Measurements from ENCODE around the gene TTLL11.

DNA sequence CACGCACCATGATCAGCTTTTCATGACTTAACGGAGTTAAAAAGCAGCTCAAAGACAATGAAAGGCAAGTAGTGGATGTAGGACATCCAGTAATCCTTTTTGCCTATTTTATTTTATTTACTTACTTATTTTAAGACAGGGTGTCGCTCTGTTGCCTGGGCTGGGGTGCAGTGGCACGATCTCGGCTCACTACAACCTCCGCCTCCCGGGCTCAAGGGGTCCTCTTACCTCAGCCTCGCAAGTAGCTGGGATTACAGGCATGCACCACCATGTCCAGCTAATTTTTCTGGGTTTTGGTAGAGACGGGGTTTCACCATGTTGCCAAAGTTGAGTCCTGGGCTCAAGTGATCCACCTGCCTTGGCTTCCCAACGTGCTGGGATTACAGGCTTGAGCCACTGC lies 292.7 kb downstream of the TTLL11 start:
- TF ChIP-seq CREB1 (IDR thresholded peaks at IDR 0.05; ENCODE audit: low read depth) (no peak), TEAD4 (IDR thresholded peaks at IDR 0.05) (no peak), RAD21 (IDR thresholded peaks at IDR 0.05; ENCODE audit: low read depth) (no peak), FOXM1 (IDR thresholded peaks at IDR 0.05; ENCODE audit: borderline replicate concordance, low read depth) (no peak), EP300 (IDR thresholded peaks at IDR 0.05; ENCODE audit: borderline replicate concordance) (no peak), CEBPB (IDR thresholded peaks at IDR 0.05) (no peak), TCF12 (IDR thresholded peaks at IDR 0.05; ENCODE audit: low read depth) (no peak), TAF1 (IDR thresholded peaks at IDR 0.05; ENCODE audit: low read depth) (no peak), ZBTB7A (IDR thresholded peaks at IDR 0.05; ENCODE audit: low read depth) (no peak), YY1 (IDR thresholded peaks at IDR 0.05; ENCODE audit: low read depth) (no peak)
- TF ChIP-seq, protein P1, sequence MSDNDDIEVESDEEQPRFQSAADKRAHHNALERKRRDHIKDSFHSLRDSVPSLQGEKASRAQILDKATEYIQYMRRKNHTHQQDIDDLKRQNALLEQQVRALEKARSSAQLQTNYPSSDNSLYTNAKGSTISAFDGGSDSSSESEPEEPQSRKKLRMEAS (IDR thresholded peaks at IDR 0.05): no peak
- TF ChIP-seq, protein P2, sequence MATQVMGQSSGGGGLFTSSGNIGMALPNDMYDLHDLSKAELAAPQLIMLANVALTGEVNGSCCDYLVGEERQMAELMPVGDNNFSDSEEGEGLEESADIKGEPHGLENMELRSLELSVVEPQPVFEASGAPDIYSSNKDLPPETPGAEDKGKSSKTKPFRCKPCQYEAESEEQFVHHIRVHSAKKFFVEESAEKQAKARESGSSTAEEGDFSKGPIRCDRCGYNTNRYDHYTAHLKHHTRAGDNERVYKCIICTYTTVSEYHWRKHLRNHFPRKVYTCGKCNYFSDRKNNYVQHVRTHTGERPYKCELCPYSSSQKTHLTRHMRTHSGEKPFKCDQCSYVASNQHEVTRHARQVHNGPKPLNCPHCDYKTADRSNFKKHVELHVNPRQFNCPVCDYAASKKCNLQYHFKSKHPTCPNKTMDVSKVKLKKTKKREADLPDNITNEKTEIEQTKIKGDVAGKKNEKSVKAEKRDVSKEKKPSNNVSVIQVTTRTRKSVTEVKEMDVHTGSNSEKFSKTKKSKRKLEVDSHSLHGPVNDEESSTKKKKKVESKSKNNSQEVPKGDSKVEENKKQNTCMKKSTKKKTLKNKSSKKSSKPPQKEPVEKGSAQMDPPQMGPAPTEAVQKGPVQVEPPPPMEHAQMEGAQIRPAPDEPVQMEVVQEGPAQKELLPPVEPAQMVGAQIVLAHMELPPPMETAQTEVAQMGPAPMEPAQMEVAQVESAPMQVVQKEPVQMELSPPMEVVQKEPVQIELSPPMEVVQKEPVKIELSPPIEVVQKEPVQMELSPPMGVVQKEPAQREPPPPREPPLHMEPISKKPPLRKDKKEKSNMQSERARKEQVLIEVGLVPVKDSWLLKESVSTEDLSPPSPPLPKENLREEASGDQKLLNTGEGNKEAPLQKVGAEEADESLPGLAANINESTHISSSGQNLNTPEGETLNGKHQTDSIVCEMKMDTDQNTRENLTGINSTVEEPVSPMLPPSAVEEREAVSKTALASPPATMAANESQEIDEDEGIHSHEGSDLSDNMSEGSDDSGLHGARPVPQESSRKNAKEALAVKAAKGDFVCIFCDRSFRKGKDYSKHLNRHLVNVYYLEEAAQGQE (IDR thresholded peaks at IDR 0.05; ENCODE audit: low read depth): no peak
- TF ChIP-seq, protein P3, sequence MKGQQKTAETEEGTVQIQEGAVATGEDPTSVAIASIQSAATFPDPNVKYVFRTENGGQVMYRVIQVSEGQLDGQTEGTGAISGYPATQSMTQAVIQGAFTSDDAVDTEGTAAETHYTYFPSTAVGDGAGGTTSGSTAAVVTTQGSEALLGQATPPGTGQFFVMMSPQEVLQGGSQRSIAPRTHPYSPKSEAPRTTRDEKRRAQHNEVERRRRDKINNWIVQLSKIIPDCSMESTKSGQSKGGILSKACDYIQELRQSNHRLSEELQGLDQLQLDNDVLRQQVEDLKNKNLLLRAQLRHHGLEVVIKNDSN (IDR thresholded peaks at IDR 0.05): no peak

All from Ishikawa (cell line).